ENCODE results near the gene MAN1C1. TPM values are rescaled to one million over a fixed set of nuclear protein-coding genes. Genes with fewer than 3 reads are reported as not detected.

Gene MAN1C1
- total and polyA plus RNA-seq, 2 donors (not counting 1 experiment from before 2014, with no cell fraction given): 0.31 to 0.89 TPM

- no peak for TF ChIP-seq EZH2 (IDR thresholded peaks at IDR 0.05; ENCODE audit: borderline replicate concordance, insufficient read depth, low read depth, low read length, poor library complexity, severe bottlenecking)
- TF ChIP-seq CTCF (IDR thresholded peaks at IDR 0.05): no peak
- DNase-seq: no peak
- no peak overlapping the region for H3K27ac ChIP-seq (ENCODE audit: low read length in 2 of 2)
- H3K9me3 ChIP-seq (ENCODE audit: control extremely low read depth in 1 of 3, control insufficient read depth in 2 of 3, insufficient read depth in 1 of 3, low read length in 2 of 3): no peaks in the 10 kb centered on the region
- Mint-ChIP-seq H3K27me3 (peaks cover 25% of the 10 kb centered on the region), H3K9me3 (ENCODE audit: insufficient read depth) (no peaks in the 10 kb centered on the region), H3K27ac (no peak overlapping the region), H3K4me1 (no peaks in the 10 kb centered on the region), H3K4me3 (no peak overlapping the region)
- no peak overlapping the region for H2AFZ ChIP-seq (ENCODE audit: insufficient read depth, low read depth, low read length, poor library complexity, severe bottlenecking)
- H4K20me1 ChIP-seq (ENCODE audit: control insufficient read depth, insufficient read depth, low read length, poor library complexity, severe bottlenecking): no peaks in the 10 kb centered on the region
- no peaks in the 10 kb centered on the region for H3K36me3 ChIP-seq (replicated peaks in 1 of 2; ENCODE audit: control extremely low read depth in 1 of 2, control insufficient read depth in 1 of 2, extremely low read depth in 1 of 2, insufficient read depth in 2 of 2, low read length in 1 of 2)
- no peaks in the 10 kb centered on the region for H3K79me2 ChIP-seq (ENCODE audit: control insufficient read depth, insufficient read depth, low read length)
- no peak for ATAC-seq (ENCODE audit: low read depth)
- no peak overlapping the region for H3K4me2 ChIP-seq (replicated peaks; ENCODE audit: low read depth, low read length, poor library complexity, severe bottlenecking)
- no peaks in the 10 kb centered on the region for H3K4me1 ChIP-seq (ENCODE audit: control insufficient read depth in 2 of 2, insufficient read depth in 2 of 2, low read length in 2 of 2)
- intact Hi-C loops (cut with micrococcal nuclease): no loop called here
- H3K4me3 ChIP-seq (ENCODE audit: control extremely low read depth in 1 of 5, extremely low read depth in 1 of 5, insufficient read depth in 1 of 5, low read depth in 2 of 5, low read length in 4 of 5): no peak overlapping the region
- ChIA-PET CTCF (no interaction called here), POLR2A (no interaction called here)
- WGBS (ENCODE audit: insufficient coverage): 94% methylated on average over 10 of the region's 10 CpGs
- no peak overlapping the region for H3K9ac ChIP-seq (ENCODE audit: low read length)
- H3K27me3 ChIP-seq (replicated peaks in 1 of 4; ENCODE audit: control extremely low read depth in 1 of 4, control insufficient read depth in 3 of 4, insufficient read depth in 4 of 4, low read length in 3 of 4): peaks cover 0 to 5% (median 0%) of the 10 kb centered on the region in 4 experiments
These were observed 83.0 kb downstream of the MAN1C1 start for GRCh38 chr1:25699500-25700143.

- Mint-ChIP-seq H3K4me1 (no peaks in the 10 kb centered on the region), H3K4me3 (no peak overlapping the region), H3K9me3 (ENCODE audit: insufficient read depth) (no peaks in the 10 kb centered on the region), H3K27ac (no peak overlapping the region), H3K27me3 (peaks cover 30% of the 10 kb centered on the region)
- Histone ChIP-seq H3K4me3 (ENCODE audit: control extremely low read depth in 1 of 5, extremely low read depth in 1 of 5, insufficient read depth in 1 of 5, low read depth in 2 of 5, low read length in 4 of 5) (no peak overlapping the region), H3K9ac (ENCODE audit: low read length) (no peak overlapping the region), H3K4me2 (replicated peaks; ENCODE audit: low read depth, low read length, poor library complexity, severe bottlenecking) (no peak overlapping the region), H3K27ac (ENCODE audit: low read length in 2 of 2) (no peak overlapping the region), H3K4me1 (ENCODE audit: control insufficient read depth in 2 of 2, insufficient read depth in 2 of 2, low read length in 2 of 2) (no peaks in the 10 kb centered on the region), H3K9me3 (ENCODE audit: control extremely low read depth in 1 of 3, control insufficient read depth in 2 of 3, insufficient read depth in 1 of 3, low read length in 2 of 3) (no peaks in the 10 kb centered on the region), H3K27me3 (replicated peaks in 1 of 4; ENCODE audit: control extremely low read depth in 1 of 4, control insufficient read depth in 3 of 4, insufficient read depth in 4 of 4, low read length in 3 of 4) (peaks cover 0 to 5% (median 0%) of the 10 kb centered on the region in 4 experiments), H3K36me3 (replicated peaks in 1 of 2; ENCODE audit: control extremely low read depth in 1 of 2, control insufficient read depth in 1 of 2, extremely low read depth in 1 of 2, insufficient read depth in 2 of 2, low read length in 1 of 2) (no peaks in the 10 kb centered on the region), H2AFZ (ENCODE audit: insufficient read depth, low read depth, low read length, poor library complexity, severe bottlenecking) (no peak overlapping the region), H4K20me1 (ENCODE audit: control insufficient read depth, insufficient read depth, low read length, poor library complexity, severe bottlenecking) (no peaks in the 10 kb centered on the region), H3K79me2 (ENCODE audit: control insufficient read depth, insufficient read depth, low read length) (no peaks in the 10 kb centered on the region)
- ChIA-PET POLR2A (no interaction called here), CTCF (no interaction called here)
- no peak for TF ChIP-seq EZH2 (IDR thresholded peaks at IDR 0.05; ENCODE audit: borderline replicate concordance, insufficient read depth, low read depth, low read length, poor library complexity, severe bottlenecking)
- no peak for TF ChIP-seq CTCF (IDR thresholded peaks at IDR 0.05)
- intact Hi-C loops (cut with micrococcal nuclease): no loop called here
- 98% methylated on average over 3 of the region's 3 CpGs for WGBS (ENCODE audit: insufficient coverage)
- ATAC-seq (ENCODE audit: low read depth): no peak
- DNase-seq: no peak
These were observed 83.5 kb downstream of the MAN1C1 start for GRCh38 chr1:25700144-25700523.
